PC-3 (cell line): Measurements from ENCODE around the gene PRRC1. TPM values are rescaled to one million over a fixed set of nuclear protein-coding genes. Genes with fewer than 3 reads are reported as not detected.

Experiments used
- ATAC-seq: fragments of 200-7000 bp; cut with Tn5 transposase; 2 replicates; pipeline ENCODE4 v1.9.1; 2020; ENCODE audit warnings: mild to moderate bottlenecking, moderate library complexity
- BruUV-seq: library from RNA; stranded (reverse); fragments of 400-500 nt; replicated peaks from 2 replicates; lab custom pipeline; 2021; lab: Mats Ljungman, UMichigan
- CTCF ChIA-PET: fragments of 300-600 bp; sonication (Branson Sonifier 250); formaldehyde crosslinking; loops from one replicate; lab custom pipeline; 2022; ENCODE audit warnings: antibody characterized with exemption; lab: Charles Lee
- POLR2A ChIA-PET: fragments of 300-600 bp; sonication (Branson Sonifier 250); formaldehyde crosslinking; loops from one replicate; lab custom pipeline; 2022; ENCODE audit warnings: antibody characterized with exemption; ENCODE audit not compliant: unreplicated experiment; lab: Charles Lee
- DNase-seq: peaks from one replicate; pipeline ENCODE4 v3.0.0-alpha.2; 2015
- H2AFZ ChIP-seq: fragments of 300-600 bp; sonication (generic); 2 replicates; pipeline ENCODE4 v1.6.0; 2016; ENCODE audit warnings: antibody characterized with exemption, low read length
- H3F3A ChIP-seq: fragments of 300-600 bp; sonication (generic); one replicate; pipeline ENCODE4 v1.6.0; 2017; ENCODE audit warnings: antibody characterized with exemption, low read length, control low read depth, mild to moderate bottlenecking; ENCODE audit not compliant: unreplicated experiment
- H3K27ac ChIP-seq: fragments of 300-600 bp; sonication (generic); 2 replicates; pipeline ENCODE4 v1.5.1; 2016; ENCODE audit warnings: mild to moderate bottlenecking, low read length
- H3K27me3 ChIP-seq: fragments of 300-600 bp; sonication (generic); 2 replicates; pipeline ENCODE4 v1.6.1; 2016; ENCODE audit warnings: low read length, mixed read lengths
- H3K36me3 ChIP-seq: fragments of 300-600 bp; sonication (generic); 2 replicates; pipeline ENCODE4 v1.6.1; 2016; ENCODE audit warnings: low read depth, mixed run types, low read length, mixed read lengths
- H3K4me1 ChIP-seq: fragments of 300-600 bp; sonication (generic); 2 replicates; pipeline ENCODE4 v1.5.1; 2016; ENCODE audit warnings: low read length; ENCODE audit not compliant: insufficient read depth
- H3K4me2 ChIP-seq: fragments of 300-600 bp; sonication (generic); 2 replicates; pipeline ENCODE4 v1.6.0; 2016; ENCODE audit warnings: low read length
- H3K4me3 ChIP-seq: fragments of 300-600 bp; sonication (generic); 2 replicates; pipeline ENCODE4 v1.5.1; 2016; ENCODE audit warnings: mild to moderate bottlenecking, low read length, mixed read lengths
- H3K79me2 ChIP-seq: fragments of 300-600 bp; sonication (generic); 2 replicates; pipeline ENCODE4 v1.6.1; 2017; ENCODE audit warnings: low read length, mixed read lengths
- H3K9ac ChIP-seq: fragments of 300-600 bp; sonication (generic); 2 replicates; pipeline ENCODE4 v1.6.0; 2016; ENCODE audit warnings: mild to moderate bottlenecking, low read length
- H3K9me2 ChIP-seq: fragments of 300-600 bp; sonication (generic); replicated peaks from 2 replicates; pipeline ENCODE4 v1.6.1; 2016; ENCODE audit warnings: mixed run types, low read length, mixed read lengths
- H3K9me3 ChIP-seq: fragments of 300-600 bp; sonication (generic); 2 replicates; pipeline ENCODE4 v1.6.1; 2016; ENCODE audit warnings: low read length, mixed read lengths
- H4K20me1 ChIP-seq: fragments of 300-600 bp; sonication (generic); 2 replicates; pipeline ENCODE4 v1.6.1; 2016; ENCODE audit warnings: low read length, mixed read lengths
- EZH2 ChIP-seq: fragments of 300-600 bp; sonication (generic); IDR thresholded peaks from one replicate; pipeline ENCODE4 v1.6.1; 2017; ENCODE audit warnings: antibody characterized with exemption, mild to moderate bottlenecking, low read length; ENCODE audit not compliant: unreplicated experiment
- EZH2phosphoT487 ChIP-seq: fragments of 300-600 bp; sonication (generic); IDR thresholded peaks from 2 replicates; pipeline ENCODE4 v1.6.1; 2018; ENCODE audit warnings: mild to moderate bottlenecking, antibody characterized with exemption, low read length, borderline replicate concordance
- intact Hi-C: fragments of 100-400 bp; cut with micrococcal nuclease; formaldehyde crosslinking; loops from 2 replicates; pipeline ENCODE4 v1.9.0; 2023
- total RNA-seq: library from RNA; depleted of rRNA; stranded (reverse); fragments of >200 nt; gene quantifications from 2 replicates; pipeline ENCODE4 v1.2.3, GENCODE V29; 2014
- TF ChIP-seq, protein P1 (sequence below): fragments of 300-600 bp; sonication (generic); conservative IDR thresholded peaks from 2 replicates; pipeline ENCODE4 v1.5.1; 2017; ENCODE audit warnings: antibody characterized with exemption, low read depth, mild to moderate bottlenecking, low read length

Gene PRRC1
- total RNA-seq, 1 experiment from 2014 or later, result 56.4 TPM

DNA sequence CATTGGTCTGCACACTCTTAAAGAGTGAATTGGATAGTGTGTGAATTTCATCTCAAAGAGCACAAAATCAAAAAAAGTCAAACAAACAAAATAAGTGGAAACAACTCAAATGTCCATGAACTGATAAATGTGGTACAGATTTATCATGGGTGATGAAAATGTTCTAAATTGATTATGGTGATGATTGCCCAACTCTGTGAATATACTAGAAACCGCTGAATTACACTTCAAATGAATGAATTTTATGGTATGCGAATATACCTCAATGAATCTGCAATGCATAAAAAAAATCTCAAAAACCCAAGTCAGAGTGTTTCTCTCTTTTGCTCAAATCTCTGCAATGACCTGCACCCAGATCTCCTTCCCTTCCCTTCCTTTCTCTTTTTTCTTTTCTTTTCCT, 64.0 kb downstream of the PRRC1 start:
- H3K4me1 ChIP-seq, result no peaks in the 10 kb centered on the region

DNA sequence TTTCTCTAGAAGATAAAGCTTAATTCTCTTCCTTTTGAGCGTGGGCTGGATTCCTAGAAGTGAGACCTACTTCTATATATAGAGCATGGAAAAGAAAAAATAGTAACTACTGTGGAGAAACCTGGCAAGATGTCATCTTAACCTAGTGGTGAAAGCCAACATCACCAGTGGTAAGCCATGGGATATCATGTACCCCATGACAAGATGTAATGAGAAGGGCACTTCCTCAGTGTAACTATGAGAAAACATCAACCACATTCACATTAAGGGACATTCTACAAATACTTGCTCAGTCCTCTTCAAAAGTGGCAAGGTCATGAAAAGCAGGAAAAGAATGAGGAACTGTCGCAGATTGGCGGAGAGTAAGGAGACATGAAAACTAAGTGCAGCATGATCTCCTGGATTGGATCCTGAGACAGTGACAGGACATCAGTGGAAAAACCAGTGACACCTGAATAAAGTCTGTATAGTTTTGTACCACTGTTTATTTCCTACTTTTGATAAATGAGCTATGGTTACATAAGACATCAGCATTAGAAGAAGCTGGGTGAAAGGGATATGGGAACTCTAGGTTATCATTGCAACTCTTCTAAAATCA, 65.4 kb downstream of the PRRC1 start:
- intact Hi-C loops, result no loop called here
- no peak overlapping the region for H3K4me3 ChIP-seq
- H3K4me1 ChIP-seq, result no peaks in the 10 kb centered on the region
- DNase-seq (no peak), ATAC-seq (no peak)
- ChIA-PET POLR2A (interaction anchor here (0.6 kb wide), 1 partner anchor 273 kb away, joined by 3 read pairs; no protein-coding TSS in a partner anchor), CTCF (no interaction called here)
- H3K4me2 ChIP-seq, result no peak overlapping the region
- no peaks in the 10 kb centered on the region for H3K79me2 ChIP-seq
- no TSS peak for BruUV-seq
- H3K27me3 ChIP-seq, result no peaks in the 10 kb centered on the region
- H3K9me3 ChIP-seq, result no peaks in the 10 kb centered on the region
- H3K36me3 ChIP-seq, result no peaks in the 10 kb centered on the region
- no peaks in the 10 kb centered on the region for H4K20me1 ChIP-seq
- H3K9ac ChIP-seq, result no peak overlapping the region
- H3F3A ChIP-seq, result no peaks in the 10 kb centered on the region
- H3K9me2 ChIP-seq, result no peaks in the 10 kb centered on the region
- no peak for TF ChIP-seq EZH2phosphoT487
- TF ChIP-seq, protein P1, sequence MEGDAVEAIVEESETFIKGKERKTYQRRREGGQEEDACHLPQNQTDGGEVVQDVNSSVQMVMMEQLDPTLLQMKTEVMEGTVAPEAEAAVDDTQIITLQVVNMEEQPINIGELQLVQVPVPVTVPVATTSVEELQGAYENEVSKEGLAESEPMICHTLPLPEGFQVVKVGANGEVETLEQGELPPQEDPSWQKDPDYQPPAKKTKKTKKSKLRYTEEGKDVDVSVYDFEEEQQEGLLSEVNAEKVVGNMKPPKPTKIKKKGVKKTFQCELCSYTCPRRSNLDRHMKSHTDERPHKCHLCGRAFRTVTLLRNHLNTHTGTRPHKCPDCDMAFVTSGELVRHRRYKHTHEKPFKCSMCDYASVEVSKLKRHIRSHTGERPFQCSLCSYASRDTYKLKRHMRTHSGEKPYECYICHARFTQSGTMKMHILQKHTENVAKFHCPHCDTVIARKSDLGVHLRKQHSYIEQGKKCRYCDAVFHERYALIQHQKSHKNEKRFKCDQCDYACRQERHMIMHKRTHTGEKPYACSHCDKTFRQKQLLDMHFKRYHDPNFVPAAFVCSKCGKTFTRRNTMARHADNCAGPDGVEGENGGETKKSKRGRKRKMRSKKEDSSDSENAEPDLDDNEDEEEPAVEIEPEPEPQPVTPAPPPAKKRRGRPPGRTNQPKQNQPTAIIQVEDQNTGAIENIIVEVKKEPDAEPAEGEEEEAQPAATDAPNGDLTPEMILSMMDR, result no peak
- TF ChIP-seq EZH2, result no peak
- H3K27ac ChIP-seq, result no peak overlapping the region
- no peak overlapping the region for H2AFZ ChIP-seq

More for the DNA sequence above, 64.0 kb downstream of the PRRC1 start:
- TF ChIP-seq EZH2 (no peak), EZH2phosphoT487 (no peak)
- TF ChIP-seq, protein P1, result no peak
- H3K9me3 ChIP-seq, result no peaks in the 10 kb centered on the region
- no peaks in the 10 kb centered on the region for H3K36me3 ChIP-seq
- no peaks in the 10 kb centered on the region for H4K20me1 ChIP-seq
- intact Hi-C loops, result no loop called here
- no peak overlapping the region for H3K9ac ChIP-seq
- no peaks in the 10 kb centered on the region for H3K9me2 ChIP-seq
- ChIA-PET POLR2A (no interaction called here), CTCF (no interaction called here)
- H3K4me2 ChIP-seq, result no peak overlapping the region
- H3K79me2 ChIP-seq, result no peaks in the 10 kb centered on the region
- no peak overlapping the region for H2AFZ ChIP-seq
- no TSS peak for BruUV-seq
- H3K27me3 ChIP-seq, result no peaks in the 10 kb centered on the region
- DNase-seq (no peak), ATAC-seq (no peak)
- no peak overlapping the region for H3K27ac ChIP-seq
- no peak overlapping the region for H3K4me3 ChIP-seq
- no peaks in the 10 kb centered on the region for H3F3A ChIP-seq

- no peaks in the 10 kb centered on the region for H3K79me2 ChIP-seq
- CTCF ChIA-PET, result no interaction called here
- no peaks in the 10 kb centered on the region for H3K27me3 ChIP-seq
- H3F3A ChIP-seq, result no peaks in the 10 kb centered on the region
- intact Hi-C loops, result no loop called here
- H2AFZ ChIP-seq, result no peak overlapping the region
- no peak overlapping the region for H3K27ac ChIP-seq
- TF ChIP-seq EZH2phosphoT487 (no peak), EZH2 (no peak)
- TF ChIP-seq, protein P1, result no peak
- H4K20me1 ChIP-seq, result no peaks in the 10 kb centered on the region
- DNase-seq, result no peak
- H3K4me1 ChIP-seq, result no peaks in the 10 kb centered on the region
- no peak overlapping the region for H3K4me3 ChIP-seq
- POLR2A ChIA-PET, result no interaction called here
- ATAC-seq, result no peak
- H3K9ac ChIP-seq, result no peak overlapping the region
- H3K9me3 ChIP-seq, result no peaks in the 10 kb centered on the region
- H3K4me2 ChIP-seq, result no peak overlapping the region
- H3K9me2 ChIP-seq, result no peaks in the 10 kb centered on the region
- BruUV-seq, result no TSS peak
- H3K36me3 ChIP-seq, result no peaks in the 10 kb centered on the region
These were observed 66.4 kb downstream of the PRRC1 start for GRCh38 chr5:127583866-127584265.
